Stomach smooth muscle (tissue), 2 donors: Measurements from ENCODE around the gene MAPK8IP2.
"Not testable (repeated sequence)": the region's sequence is repeated elsewhere in the genome, so short reads cannot be mapped to it uniquely, and the experiment has no call there.

Experiments used
- H3K27ac ChIP-seq: one replicate; pipeline ENCODE4 v1.7.0; 2013; ENCODE audit warnings: mild to moderate bottlenecking, low read length, inconsistent platforms
- H3K27me3 ChIP-seq, 2 donors: one replicate each; pipeline ENCODE4 v1.7.0; 2013; ENCODE audit warnings: low read length in 2 of 2; ENCODE audit not compliant: insufficient read depth in 2 of 2, control insufficient read depth in 1 of 2
- H3K36me3 ChIP-seq, 2 donors: one replicate each; pipeline ENCODE4 v1.7.0; 2013; ENCODE audit warnings: low read length in 2 of 2; ENCODE audit not compliant: control insufficient read depth in 2 of 2, insufficient read depth in 2 of 2
- H3K4me1 ChIP-seq: one replicate; pipeline ENCODE4 v1.7.0; 2013; ENCODE audit warnings: low read length; ENCODE audit not compliant: control insufficient read depth, insufficient read depth
- H3K4me3 ChIP-seq, 2 donors: one replicate each; pipeline ENCODE4 v1.7.0; 2013; ENCODE audit warnings: low read length in 2 of 2
- H3K9ac ChIP-seq, 2 donors: one replicate each; pipeline ENCODE4 v1.7.0; 2013; ENCODE audit warnings: low read length in 2 of 2, mild to moderate bottlenecking in 1 of 2
- H3K9me3 ChIP-seq, 2 donors: one replicate each; pipeline ENCODE4 v1.7.0; 2013; ENCODE audit warnings: low read length in 2 of 2; ENCODE audit not compliant: control insufficient read depth in 2 of 2
- donor health status: healthy.
- donor health status: Pancreatic carcinoma.

The MAPK8IP2 gene

GRCh38 chr22:50608058-50608840 is 7.7 kb downstream of the MAPK8IP2 start:
- H3K9me3 ChIP-seq, H3K27ac ChIP-seq, H3K4me1 ChIP-seq, H3K9ac ChIP-seq, H3K36me3 ChIP-seq, H3K4me3 ChIP-seq: not testable (repeated sequence)
- peaks cover 22 to 34% of the 10 kb centered on the region in 2 donors for H3K27me3 ChIP-seq

DNA sequence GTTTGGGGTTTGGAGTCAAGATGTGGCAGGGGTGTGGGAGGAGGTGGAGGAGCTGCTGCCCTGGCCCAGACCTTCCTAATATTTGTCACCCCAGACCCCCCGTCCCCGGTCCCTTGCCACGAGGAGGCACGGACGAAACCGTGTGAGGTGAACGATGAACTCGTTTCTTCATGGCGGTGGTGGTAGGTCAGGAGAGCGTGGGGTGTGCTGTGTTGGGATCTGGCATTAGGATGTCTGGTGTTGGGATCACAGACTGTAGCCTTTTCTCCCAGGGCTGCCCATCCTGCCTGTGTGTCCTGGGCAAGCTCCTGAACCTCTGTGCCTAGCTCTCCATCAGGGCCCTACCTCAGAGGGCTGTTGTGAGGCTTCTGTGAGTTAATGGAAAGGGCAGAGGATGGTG is 8.4 kb downstream of the MAPK8IP2 start:
- H3K4me3 ChIP-seq = no peak overlapping the region
- no peaks in the 10 kb centered on the region for H3K9me3 ChIP-seq
- H3K36me3 ChIP-seq = no peaks in the 10 kb centered on the region
- H3K4me1 ChIP-seq = no peaks in the 10 kb centered on the region
- peaks cover 24 to 34% of the 10 kb centered on the region in 2 donors for H3K27me3 ChIP-seq
- H3K9ac ChIP-seq = no peak overlapping the region
- H3K27ac ChIP-seq = no peak overlapping the region

DNA sequence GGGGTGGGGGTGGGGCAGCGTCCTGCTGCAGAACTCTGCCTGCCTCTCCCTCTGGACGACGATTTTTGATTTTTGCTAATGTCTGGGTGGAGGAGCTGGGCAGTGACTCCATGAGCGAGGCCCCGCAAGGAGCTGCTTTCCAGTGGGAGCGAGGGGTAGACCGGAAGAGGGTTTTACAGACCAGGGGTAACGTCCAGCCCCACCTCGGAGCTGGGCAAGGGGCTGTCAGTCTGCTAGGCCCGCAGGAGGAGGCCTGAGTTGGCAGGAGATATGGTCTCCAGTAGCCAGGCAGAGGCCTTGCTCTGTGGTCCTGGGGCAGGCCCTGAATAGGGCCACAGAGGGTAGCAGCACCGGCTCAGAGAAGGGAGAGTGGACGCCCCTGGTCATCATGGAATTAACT is 9.0 kb downstream of the MAPK8IP2 start:
- Histone ChIP-seq H3K27me3 (peaks cover 24 to 30% of the 10 kb centered on the region in 2 donors), H3K9me3 (no peaks in the 10 kb centered on the region), H3K36me3 (no peaks in the 10 kb centered on the region), H3K4me1 (no peaks in the 10 kb centered on the region), H3K9ac (no peak overlapping the region), H3K27ac (no peak overlapping the region), H3K4me3 (no peak overlapping the region)

DNA sequence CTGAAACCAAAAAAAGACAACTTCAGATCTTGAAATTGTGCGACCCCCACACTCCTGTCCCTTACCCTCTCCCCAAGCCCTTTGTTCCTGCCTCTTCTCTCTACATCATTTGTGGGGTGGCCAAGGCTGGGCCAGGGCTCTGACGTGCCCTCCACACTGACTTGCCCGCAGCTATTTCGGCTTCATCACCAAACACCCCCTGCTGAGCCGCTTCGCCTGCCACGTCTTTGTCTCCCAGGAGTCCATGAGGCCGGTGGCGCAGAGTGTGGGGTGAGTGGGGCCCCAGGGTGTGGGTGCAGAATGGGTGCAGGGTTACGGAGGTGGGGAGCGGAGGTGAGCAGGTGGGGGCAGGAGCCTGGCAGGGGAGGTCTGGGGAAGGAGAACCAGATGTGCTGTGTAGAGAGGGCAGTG is 9.5 kb downstream of the MAPK8IP2 start:
- no peaks in the 10 kb centered on the region for H3K9me3 ChIP-seq
- no peak overlapping the region for H3K27ac ChIP-seq
- no peak overlapping the region for H3K9ac ChIP-seq
- H3K4me1 ChIP-seq = no peaks in the 10 kb centered on the region
- H3K36me3 ChIP-seq = no peaks in the 10 kb centered on the region
- H3K27me3 ChIP-seq = peaks cover 22 to 25% of the 10 kb centered on the region in 2 donors
- no peak overlapping the region for H3K4me3 ChIP-seq

DNA sequence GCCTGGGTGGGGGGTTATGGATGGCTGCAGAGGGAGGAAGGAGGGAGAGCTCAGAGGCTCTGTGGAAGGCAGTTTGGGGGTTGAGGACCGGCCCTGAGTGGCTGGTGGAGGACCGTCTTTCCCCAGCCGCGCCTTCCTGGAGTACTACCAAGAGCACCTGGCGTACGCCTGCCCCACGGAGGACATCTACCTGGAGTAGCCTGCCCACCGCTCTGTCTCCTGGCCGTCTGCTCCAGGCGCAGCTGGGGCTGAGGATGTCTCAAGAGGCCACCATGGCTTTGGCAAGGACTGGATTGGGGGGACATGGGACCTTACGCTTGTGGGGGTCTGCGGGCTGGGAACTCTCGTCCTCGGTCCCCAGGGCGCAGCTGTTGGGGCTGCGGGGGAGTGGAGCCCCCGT is 10.0 kb downstream of the MAPK8IP2 start:
- Histone ChIP-seq H3K4me3 (no peak overlapping the region), H3K9ac (no peak overlapping the region), H3K27ac (no peak overlapping the region), H3K27me3 (peaks cover 20% of the 10 kb centered on the region in 2 donors), H3K36me3 (no peaks in the 10 kb centered on the region), H3K9me3 (no peaks in the 10 kb centered on the region), H3K4me1 (no peaks in the 10 kb centered on the region)

GRCh38 chr22:50611341-50612060 is 10.9 kb downstream of the MAPK8IP2 start:
- no peaks in the 10 kb centered on the region for H3K36me3 ChIP-seq
- no peak overlapping the region for H3K27ac ChIP-seq
- no peaks in the 10 kb centered on the region for H3K4me1 ChIP-seq
- no peak overlapping the region for H3K9ac ChIP-seq
- peaks cover 19 to 20% of the 10 kb centered on the region in 2 donors for H3K27me3 ChIP-seq
- H3K4me3 ChIP-seq = no peak overlapping the region
- no peaks in the 10 kb centered on the region for H3K9me3 ChIP-seq

- Histone ChIP-seq H3K4me3 (no peak overlapping the region), H3K27me3 (peaks cover 17 to 19% of the 10 kb centered on the region in 2 donors), H3K9me3 (no peaks in the 10 kb centered on the region), H3K9ac (no peak overlapping the region), H3K36me3 (no peaks in the 10 kb centered on the region), H3K27ac (no peak overlapping the region), H3K4me1 (no peaks in the 10 kb centered on the region)
Measured at GRCh38 chr22:50612168-50612527, 11.6 kb downstream of the MAPK8IP2 start.

DNA sequence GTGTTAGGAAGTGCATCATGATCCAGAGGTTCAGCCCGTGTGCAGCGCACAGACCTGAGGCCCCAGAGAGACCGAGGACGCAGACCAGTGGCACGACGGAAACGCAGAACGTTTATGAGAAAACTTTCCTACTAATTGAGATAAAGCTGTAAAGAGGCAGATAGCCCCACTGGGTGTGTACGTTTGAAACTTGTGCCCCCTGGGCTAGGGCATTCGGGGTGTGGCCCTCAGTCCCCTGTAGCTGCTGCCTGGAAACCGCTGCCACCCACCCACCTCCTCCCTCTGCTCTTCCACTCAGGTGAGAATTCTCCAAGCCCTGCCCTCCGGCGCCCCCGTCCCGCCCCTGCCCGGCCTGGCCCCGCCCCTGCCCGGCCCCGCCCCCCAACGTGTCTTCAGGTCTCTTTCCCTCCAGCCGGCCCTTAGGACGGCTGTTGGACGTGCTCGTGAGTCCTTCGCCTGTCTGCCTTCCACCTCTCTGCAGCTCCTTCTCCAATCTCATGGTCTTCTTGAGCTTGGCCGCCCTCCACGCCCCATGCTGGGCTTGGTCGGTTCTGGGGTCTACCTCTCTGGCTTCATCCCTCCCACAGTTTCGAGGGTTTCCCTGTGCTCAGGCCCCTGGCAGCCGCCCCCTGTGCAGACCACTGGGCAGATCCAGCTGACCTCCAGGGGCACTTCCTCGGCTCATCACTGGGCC is 12.1 kb downstream of the MAPK8IP2 start:
- no peaks in the 10 kb centered on the region for H3K9me3 ChIP-seq
- H3K4me1 ChIP-seq = no peaks in the 10 kb centered on the region
- no peak overlapping the region for H3K9ac ChIP-seq
- H3K4me3 ChIP-seq = no peak overlapping the region
- no peaks in the 10 kb centered on the region for H3K36me3 ChIP-seq
- no peak overlapping the region for H3K27ac ChIP-seq
- peaks cover 13 to 19% of the 10 kb centered on the region in 2 donors for H3K27me3 ChIP-seq

DNA sequence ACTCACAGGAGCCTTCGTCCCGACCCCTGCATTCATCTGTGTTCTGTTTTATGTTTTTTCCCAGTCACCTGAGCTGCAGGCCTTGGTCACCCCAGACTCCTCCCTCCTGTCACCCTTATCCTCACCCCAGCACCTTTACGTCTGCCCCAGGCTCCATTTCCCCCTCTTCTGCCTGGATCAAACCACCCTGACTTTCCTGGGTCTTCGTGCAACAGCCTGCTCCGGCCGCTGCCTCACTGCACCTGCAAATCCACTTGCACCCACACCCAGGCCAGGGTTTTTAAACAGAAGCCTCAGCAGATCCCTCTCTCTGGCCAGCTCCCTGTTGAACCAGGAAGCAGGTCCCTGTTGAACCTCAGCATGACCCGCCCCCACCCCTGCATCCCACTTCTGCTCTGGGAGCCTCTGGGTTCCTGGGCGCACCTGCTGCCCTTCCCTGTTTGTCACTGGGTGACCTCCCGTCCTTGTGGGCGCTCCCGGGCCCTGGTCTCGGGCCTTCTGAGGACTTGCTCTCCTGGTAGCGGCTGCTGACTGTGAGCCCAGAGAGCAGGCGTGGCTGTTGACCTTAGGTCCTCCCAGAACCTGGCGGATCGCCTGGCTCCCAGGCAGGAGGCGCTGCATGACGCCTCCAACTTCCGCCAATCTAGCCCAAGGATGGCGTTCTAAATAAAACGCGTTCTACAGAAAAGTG is 12.8 kb downstream of the MAPK8IP2 start:
- H3K9ac ChIP-seq = no peak overlapping the region
- H3K9me3 ChIP-seq = no peaks in the 10 kb centered on the region
- no peaks in the 10 kb centered on the region for H3K4me1 ChIP-seq
- no peak overlapping the region for H3K4me3 ChIP-seq
- no peak overlapping the region for H3K27ac ChIP-seq
- peaks cover 13 to 19% of the 10 kb centered on the region in 2 donors for H3K27me3 ChIP-seq
- H3K36me3 ChIP-seq = no peaks in the 10 kb centered on the region

DNA sequence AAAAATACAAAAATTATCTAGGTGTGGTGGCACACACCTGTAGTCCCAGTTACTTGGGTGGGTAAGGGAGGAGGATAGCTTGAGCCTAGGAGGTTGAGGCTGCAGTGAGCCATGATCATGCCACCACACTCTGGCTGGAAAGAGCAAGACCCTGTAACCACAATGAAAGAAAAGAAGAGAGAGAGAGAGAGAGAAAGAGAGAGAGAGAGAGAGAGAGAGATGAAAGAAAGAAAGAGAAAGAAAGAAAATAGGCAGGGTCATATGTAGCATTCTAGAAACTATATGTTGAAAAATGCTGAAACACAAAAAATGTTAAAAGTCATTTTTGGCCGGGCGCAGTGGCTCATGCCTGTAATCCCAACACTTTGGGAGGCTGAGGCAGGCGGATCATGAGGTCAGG is 13.7 kb downstream of the MAPK8IP2 start:
- H3K27me3 ChIP-seq = peaks cover 13 to 17% of the 10 kb centered on the region in 2 donors
- not testable (repeated sequence) for H3K4me3 ChIP-seq, H3K27ac ChIP-seq, H3K9me3 ChIP-seq, H3K36me3 ChIP-seq, H3K4me1 ChIP-seq, H3K9ac ChIP-seq
